ENCODE results near the gene MRPS15. TPM values are rescaled to one million over a fixed set of nuclear protein-coding genes. Genes with fewer than 3 reads are reported as not detected.
A peak's percentile ranks its signal among the peaks of the same experiment; 100 is the strongest.

MRPS15 gene
- total and polyA plus RNA-seq, 4 donors = 30.7 to 248 (median 94.2) TPM

DNA sequence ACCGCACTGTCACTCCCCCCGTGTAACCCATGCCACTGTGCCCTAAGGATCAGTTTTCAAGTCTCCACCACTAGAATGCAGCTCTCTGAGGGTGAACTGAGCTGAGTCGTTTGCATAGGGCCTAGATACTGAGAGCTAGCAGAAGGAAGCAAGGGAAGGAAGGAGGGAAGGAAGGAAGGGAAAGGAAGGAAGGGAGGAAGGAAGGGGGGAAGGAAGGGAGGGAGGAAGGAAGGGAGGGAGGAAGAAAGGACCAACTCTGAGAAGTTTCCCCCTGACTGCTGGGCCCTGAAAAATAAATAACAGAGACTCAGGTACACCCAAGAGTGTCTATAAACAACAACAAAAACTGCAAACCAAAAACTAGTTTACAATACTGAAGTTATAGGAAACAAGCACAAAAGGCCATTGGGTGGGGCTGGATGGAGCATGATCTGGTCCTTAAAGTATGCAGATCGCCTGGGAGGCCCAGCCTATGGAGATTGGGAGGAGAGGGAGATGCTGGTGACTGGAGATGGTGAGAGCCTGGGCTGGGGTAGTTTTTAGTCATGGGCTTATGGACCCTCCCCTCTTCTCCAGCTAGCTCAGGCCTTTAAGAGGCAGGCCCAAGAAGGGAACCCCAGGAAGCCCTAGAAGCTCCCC is 1.7 kb upstream of the MRPS15 start:
- WGBS, 2 donors = 65 to 73% methylated on average over 4 of the region's 4 CpGs
- Histone ChIP-seq H3K27me3 (ENCODE audit: control insufficient read depth in 3 of 3, insufficient read depth in 3 of 3, low read length in 2 of 3) (no peaks in the 10 kb centered on the region), H3K4me1 (ENCODE audit: control insufficient read depth in 5 of 5, insufficient read depth in 5 of 5, low read length in 5 of 5) (peaks cover 0 to 12% (median 3%) of the 10 kb centered on the region in 5 donors), H3K36me3 (ENCODE audit: control insufficient read depth in 4 of 4, insufficient read depth in 4 of 4, low read length in 4 of 4) (peaks cover 4 to 14% (median 9%) of the 10 kb centered on the region in 4 donors), H3K9me3 (ENCODE audit: control insufficient read depth in 4 of 4, insufficient read depth in 3 of 4, low read length in 3 of 4) (no peaks in the 10 kb centered on the region), H3K9ac (ENCODE audit: insufficient read depth in 1 of 2, low read length in 2 of 2) (no peak overlapping the region), H3K4me3 (no peak overlapping the region), H3K27ac (ENCODE audit: low read depth in 1 of 2, low read length in 1 of 2) (no peak overlapping the region)
- TF ChIP-seq CTCF (IDR thresholded peaks at IDR 0.05; ENCODE audit: control extremely low read depth, extremely low read depth) = no peak
- DNase-seq = no peak
- ATAC-seq (ENCODE audit: insufficient read depth, low FRiP score) = no peak

DNA sequence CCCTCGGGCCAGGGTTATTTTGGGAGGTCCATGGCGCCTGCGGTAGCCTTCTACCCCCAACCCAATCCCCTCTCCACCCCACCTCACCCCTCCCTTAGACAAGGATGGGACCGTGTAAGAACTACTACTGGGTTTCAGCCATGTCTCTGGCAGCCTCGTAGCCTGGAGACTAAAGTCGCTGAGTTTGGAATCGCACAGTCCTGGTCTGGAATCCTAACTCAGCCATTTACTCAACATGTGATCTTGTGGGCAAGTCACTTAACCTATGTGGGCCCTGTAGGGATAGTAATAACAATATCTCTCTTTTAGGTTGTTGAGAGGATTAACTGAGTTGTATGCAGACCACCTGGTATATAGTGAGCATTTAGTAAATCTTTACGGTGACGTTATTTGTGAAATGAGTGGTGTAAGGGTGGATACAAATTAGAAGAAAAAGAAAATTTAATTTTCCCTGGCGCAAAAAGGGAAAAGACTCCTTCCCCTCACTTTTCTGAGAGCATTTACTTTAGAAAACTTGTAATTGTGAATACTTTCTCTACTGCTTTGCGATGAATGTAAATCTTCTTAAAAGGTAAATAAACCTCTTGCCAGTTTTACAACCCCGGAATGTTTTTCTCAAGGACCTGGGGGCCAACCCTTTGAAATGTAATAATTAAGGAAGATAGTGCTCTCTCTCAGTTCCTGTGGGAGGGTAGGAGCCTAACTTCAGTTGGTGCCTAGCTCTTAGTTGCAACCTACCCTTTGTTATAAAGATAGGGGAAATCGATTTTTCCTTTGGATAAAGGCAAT is 615 bp upstream of the MRPS15 start:
- DNase-seq = peak in 2 of 3 donors; percentile 31 to 32
- Histone ChIP-seq H3K9me3 (ENCODE audit: control insufficient read depth in 4 of 4, insufficient read depth in 3 of 4, low read length in 3 of 4) (no peaks in the 10 kb centered on the region), H3K36me3 (ENCODE audit: control insufficient read depth in 4 of 4, insufficient read depth in 4 of 4, low read length in 4 of 4) (peaks cover 7 to 19% (median 13%) of the 10 kb centered on the region in 4 donors)

DNA sequence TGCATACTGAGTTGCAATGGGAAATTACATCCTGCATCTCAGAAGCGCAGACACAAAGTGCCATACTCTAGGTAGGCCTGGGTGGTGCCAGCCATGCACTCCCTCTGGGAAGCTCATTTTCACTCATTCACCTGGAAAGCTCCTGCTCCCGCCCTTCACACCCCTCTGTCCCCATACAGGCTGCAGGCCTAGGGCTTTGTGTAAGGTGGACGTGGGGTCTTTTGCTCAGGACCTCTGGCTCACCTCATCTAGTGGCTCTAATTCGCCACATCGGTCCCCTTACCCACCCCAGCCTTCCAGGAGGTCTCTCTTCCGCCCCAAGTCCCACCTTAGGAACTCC is 751 bp downstream of the MRPS15 start:
- Histone ChIP-seq H3K27ac (ENCODE audit: low read depth in 1 of 2, low read length in 1 of 2) (peak overlapping the region in 1 of 2 donors; percentile 95), H3K36me3 (ENCODE audit: control insufficient read depth in 4 of 4, insufficient read depth in 4 of 4, low read length in 4 of 4) (peaks cover 7 to 26% (median 16%) of the 10 kb centered on the region in 4 donors), H3K4me3 (peak overlapping the region; percentile 77), H3K9me3 (ENCODE audit: control insufficient read depth in 4 of 4, insufficient read depth in 3 of 4, low read length in 3 of 4) (no peaks in the 10 kb centered on the region), H3K27me3 (ENCODE audit: control insufficient read depth in 3 of 3, insufficient read depth in 3 of 3, low read length in 2 of 3) (no peaks in the 10 kb centered on the region), H3K4me1 (ENCODE audit: control insufficient read depth in 5 of 5, insufficient read depth in 5 of 5, low read length in 5 of 5) (peaks cover 0 to 12% (median 5%) of the 10 kb centered on the region in 5 donors), H3K9ac (ENCODE audit: insufficient read depth in 1 of 2, low read length in 2 of 2) (peak overlapping the region; percentile 64 to 80)
- WGBS, 2 donors = 19 to 21% methylated on average over 6 of the region's 6 CpGs
- ATAC-seq (ENCODE audit: insufficient read depth, low FRiP score) (no peak), DNase-seq (no peak)
- no peak for TF ChIP-seq CTCF (IDR thresholded peaks at IDR 0.05; ENCODE audit: control extremely low read depth, extremely low read depth)

More for the DNA sequence above, 615 bp upstream of the MRPS15 start:
- TF ChIP-seq CTCF (IDR thresholded peaks at IDR 0.05; ENCODE audit: control extremely low read depth, extremely low read depth) = no peak
- H3K4me3 ChIP-seq = peak overlapping the region; percentile 77
- no peaks in the 10 kb centered on the region for H3K27me3 ChIP-seq (ENCODE audit: control insufficient read depth in 3 of 3, insufficient read depth in 3 of 3, low read length in 2 of 3)
- peak overlapping the region; percentile 76 to 95 for H3K27ac ChIP-seq (ENCODE audit: low read depth in 1 of 2, low read length in 1 of 2)
- H3K9ac ChIP-seq (ENCODE audit: insufficient read depth in 1 of 2, low read length in 2 of 2) = peak overlapping the region; percentile 64 to 80
- 31 to 34% methylated on average over 13 of the region's 13 CpGs for WGBS, 2 donors
- peaks cover 0 to 12% (median 3%) of the 10 kb centered on the region in 5 donors for H3K4me1 ChIP-seq (ENCODE audit: control insufficient read depth in 5 of 5, insufficient read depth in 5 of 5, low read length in 5 of 5)
- ATAC-seq (ENCODE audit: insufficient read depth, low FRiP score) = peak; percentile 50

Measured in lung (tissue), 12 donors.